ENCODE data around the gene PYGO1.
"Not testable (repeated sequence)": the region's sequence is repeated elsewhere in the genome, so short reads cannot be mapped to it uniquely, and the experiment has no call there.

GRCh38 chr15:55593019-55593418 is 4.9 kb upstream of the PYGO1 start:
- not testable (repeated sequence) for TF ChIP-seq CTCF, POLR2A (IDR thresholded peaks at IDR 0.05)
